K562 (cell line): ENCODE data around the gene TLE3. TPM values are rescaled to one million over a fixed set of nuclear protein-coding genes. Genes with fewer than 3 reads are reported as not detected.
A peak's percentile ranks its signal among the peaks of the same experiment; 100 is the strongest.

Experiments
- ATAC-seq: fragments of 200-7000 bp; cut with Tn5 transposase; 3 replicates; pipeline ENCODE4 v1.9.1; 2020; ENCODE audit warnings: moderate library complexity
- BruUV-seq: library from RNA; stranded (reverse); fragments of 400-500 nt; replicated peaks from 2 replicates; lab custom pipeline; 2021; lab: Mats Ljungman, UMichigan
- CTCF ChIA-PET: fragments of 300-600 bp; formaldehyde crosslinking; extraction: SDS; loops from one replicate; lab custom pipeline; 2021; ENCODE audit warnings: low intra/inter-chr PET ratio; lab: Yijun Ruan, JAX
- POLR2A ChIA-PET: fragments of 300-600, 350-650 bp; sonication (Branson Sonifier 250); formaldehyde crosslinking; extraction: SDS; loops from one replicate; lab custom pipeline; 2021; ENCODE audit warnings: antibody characterized with exemption, inconsistent platforms; lab: Yijun Ruan, JAX
- DNase-seq, 4 experiments: peaks; one replicate each; pipeline versions ENCODE4 v3.0.0 to v3.0.0-alpha.2; 2011 to 2018; ENCODE audit warnings: low spot score in 3 of 4, mixed read lengths in 3 of 4; ENCODE audit errors: extremely low read depth in 1 of 4
- FAIRE-seq: peaks from 2 replicates; lab custom pipeline; 2011; peaks lifted over from hg19 to GRCh38; lab: Jason Lieb, UNC
- H2AFZ ChIP-seq: 2 replicates; pipeline ENCODE4 v1.6.0; 2011; ENCODE audit warnings: low read depth, low read length, control low read depth, inconsistent platforms
- H3K27ac ChIP-seq: fragments of 200-600 bp; 3 replicates; pipeline ENCODE4 v1.8.0; 2011; ENCODE audit warnings: low read depth, mild to moderate bottlenecking, control low read depth, inconsistent platforms, low read length, moderate library complexity, mixed read lengths; ENCODE audit errors: extremely low read depth
- H3K27me3 ChIP-seq, 2 experiments: fragments of 300-600 bp in 1 of 2; 2 replicates in 1 of 2; 3 replicates in 1 of 2; pipeline versions ENCODE4 v1.6.0 to v1.8.0; 2011; ENCODE audit warnings: inconsistent platforms in 2 of 2, low read length in 2 of 2, mild to moderate bottlenecking in 1 of 2, mixed read lengths in 1 of 2, moderate library complexity in 1 of 2; ENCODE audit not compliant: control insufficient read depth in 2 of 2, insufficient read depth in 2 of 2
- H3K36me3 ChIP-seq: fragments of 300-600 bp; 3 replicates; pipeline ENCODE4 v1.8.0; 2011; ENCODE audit warnings: mild to moderate bottlenecking, low read length, inconsistent platforms; ENCODE audit not compliant: control insufficient read depth, insufficient read depth
- H3K4me1 ChIP-seq, 2 experiments: fragments of 200-600 bp in 1 of 2; replicated peaks in 1 of 2; 2 replicates in 1 of 2; 3 replicates in 1 of 2; pipeline versions ENCODE4 v1.5.1 to v1.8.0; 2011; ENCODE audit warnings: inconsistent platforms in 2 of 2, low read length in 2 of 2, mild to moderate bottlenecking in 1 of 2, mixed read lengths in 1 of 2, moderate library complexity in 1 of 2; ENCODE audit not compliant: control insufficient read depth in 2 of 2, insufficient read depth in 2 of 2
- H3K4me2 ChIP-seq: 2 replicates; pipeline ENCODE4 v1.6.1; 2011; ENCODE audit warnings: low read length, control low read depth, inconsistent platforms, mixed read lengths; ENCODE audit not compliant: insufficient read depth
- H3K4me3 ChIP-seq: fragments of 200-600 bp; sonication (generic), shearing (Covaris generic); 2 replicates; pipeline ENCODE4 v1.5.1; 2016; ENCODE audit warnings: control low read depth, inconsistent platforms
- H3K79me2 ChIP-seq: fragments of 200-600 bp; 3 replicates; pipeline ENCODE4 v1.8.0; 2011; ENCODE audit warnings: low read length, inconsistent platforms; ENCODE audit not compliant: control insufficient read depth, insufficient read depth
- H3K9ac ChIP-seq, 2 experiments: 2 replicates each; pipeline versions ENCODE4 v1.6.0 to v1.6.1; 2011; ENCODE audit warnings: low read depth in 2 of 2, low read length in 2 of 2, control low read depth in 1 of 2, inconsistent platforms in 1 of 2, mild to moderate bottlenecking in 1 of 2, mixed read lengths in 1 of 2; ENCODE audit not compliant: insufficient read depth in 1 of 2
- H3K9me1 ChIP-seq: one replicate; pipeline ENCODE4 v1.6.0; 2011; ENCODE audit warnings: inconsistent platforms, mild to moderate bottlenecking, low read length, moderate library complexity; ENCODE audit not compliant: control insufficient read depth, insufficient read depth
- H3K9me3 ChIP-seq: replicated peaks from 2 replicates; pipeline ENCODE4 v1.5.1; 2011; ENCODE audit warnings: low read depth, low read length, inconsistent platforms; ENCODE audit not compliant: control insufficient read depth, insufficient read depth
- H4K20me1 ChIP-seq: replicated peaks from 2 replicates; pipeline ENCODE4 v1.6.1; 2011; ENCODE audit warnings: low read length, inconsistent platforms, mixed read lengths; ENCODE audit not compliant: control insufficient read depth, insufficient read depth
- AFF1 ChIP-seq, 2 experiments: fragments of 450-650 bp; IDR thresholded peaks; 2 replicates each; pipeline ENCODE4 v1.6.1; 2018; ENCODE audit warnings: mild to moderate bottlenecking in 2 of 2, low read depth in 1 of 2; ENCODE audit not compliant: partially characterized antibody in 2 of 2
- CTBP1 ChIP-seq: fragments of 450-650 bp; IDR thresholded peaks from 2 replicates; pipeline ENCODE4 v1.6.1; 2016; ENCODE audit warnings: borderline replicate concordance
- DACH1 ChIP-seq: fragments of 450-650 bp; IDR thresholded peaks from 2 replicates; pipeline ENCODE4 v1.6.1; 2018; ENCODE audit not compliant: partially characterized antibody
- EP400 ChIP-seq: fragments of 450-650 bp; IDR thresholded peaks from 2 replicates; pipeline ENCODE4 v1.6.1; 2017; ENCODE audit warnings: antibody characterized with exemption, mild to moderate bottlenecking, moderate library complexity
- FOXO4 ChIP-seq: fragments of 450-650 bp; formaldehyde crosslinking; IDR thresholded peaks from 2 replicates; pipeline ENCODE4 v1.4.0; 2020; ENCODE audit warnings: mild to moderate bottlenecking, moderate library complexity
- HDAC3 ChIP-seq: fragments of 450-650 bp; IDR thresholded peaks from 2 replicates; pipeline ENCODE4 v1.6.1; 2018; ENCODE audit warnings: borderline replicate concordance, mild to moderate bottlenecking, moderate library complexity; ENCODE audit not compliant: partially characterized antibody
- JUNB ChIP-seq: fragments of 450-650 bp; formaldehyde crosslinking; conservative IDR thresholded peaks from 2 replicates; pipeline ENCODE4 v1.4.0; 2020; ENCODE audit warnings: mild to moderate bottlenecking
- KLF16 ChIP-seq: IDR thresholded peaks from 2 replicates; pipeline ENCODE4 v1.6.1; 2016; ENCODE audit warnings: antibody characterized with exemption
- MXD1 ChIP-seq: fragments of 250-450 bp; sonication (Bioruptor Pico); IDR thresholded peaks from 2 replicates; pipeline ENCODE4 v1.8.0; 2021; ENCODE audit warnings: borderline replicate concordance, mild to moderate bottlenecking, moderate library complexity; ENCODE audit not compliant: poor library complexity, severe bottlenecking
- SIX5 ChIP-seq, 2 experiments: IDR thresholded peaks; 2 replicates each; pipeline ENCODE4 v1.6.1; 2011; ENCODE audit warnings: low read length in 2 of 2, borderline replicate concordance in 1 of 2, low read depth in 1 of 2, mild to moderate bottlenecking in 1 of 2, moderate library complexity in 1 of 2; ENCODE audit not compliant: insufficient read depth in 1 of 2
- ZNF121 ChIP-seq: sonication (generic); formaldehyde crosslinking; conservative IDR thresholded peaks from 2 replicates; pipeline ENCODE4 v1.8.0; 2022; ENCODE audit warnings: missing genetic modification reagents
- ZNF398 ChIP-seq: fragments of 250-450 bp; sonication (Bioruptor Pico); IDR thresholded peaks from 2 replicates; pipeline ENCODE4 v1.8.0; 2021; ENCODE audit warnings: moderate library complexity, mild to moderate bottlenecking, inconsistent platforms
- ZNF707 ChIP-seq: fragments of 250-450 bp; sonication (Bioruptor Pico); conservative IDR thresholded peaks from 2 replicates; pipeline ENCODE4 v1.8.0; 2022; ENCODE audit warnings: inconsistent platforms, mild to moderate bottlenecking, moderate library complexity
- ZNF77 ChIP-seq: fragments of 250-450 bp; sonication (Bioruptor Pico); IDR thresholded peaks from 2 replicates; pipeline ENCODE4 v1.5.0; 2020
- WGBS: fragments of 100-300 bp; shearing (Covaris generic); methylation state at CpG from one replicate; pipeline ENCODE4 v1.1.6; 2016; ENCODE audit warnings: low coverage, mixed read lengths; ENCODE audit not compliant: insufficient coverage; ENCODE audit errors: missing lambda C conversion rate; 5-methylcytosine and 5-hydroxymethylcytosine counted together
- in situ Hi-C: fragments of 300-500 bp; cut with MboI; formaldehyde crosslinking; loops from 4 replicates; pipeline ENCODE4 v1.15.0; 2018; ENCODE audit warnings: inconsistent platforms, mixed read lengths
- intact Hi-C: fragments of 100-400 bp; cut with micrococcal nuclease; formaldehyde crosslinking; loops from 2 replicates; pipeline ENCODE4 v1.14.2; 2022
- polyA plus RNA-seq, 8 experiments: library from polyadenylated mRNA; depleted of rRNA in 4 of 8; stranded (reverse) in 5 of 8; unstranded in 3 of 8; fragments of >200 nt; fragmentation: Nextera tagmentation in 2 of 8; fragmentation: Illumina TruSeq in 1 of 8; extraction: Ambion mirVana in 2 of 8; extraction: Trizol in 1 of 8; gene quantifications; 2 replicates each; pipeline versions ENCODE4 v1.2.1 to v1.2.3, GENCODE V29; 2011 to 2014; ENCODE audit warnings: inconsistent platforms in 1 of 8, missing spikeins in 1 of 8
- total RNA-seq, 7 experiments: library from RNA; depleted of rRNA in 6 of 7; stranded (reverse); fragments of >200 nt in 6 of 7; fragmentation: Illumina TruSeq in 2 of 7; extraction: Trizol in 2 of 7; gene quantifications; 2 replicates each; pipeline versions ENCODE4 v1.2.1 to v1.2.3, GENCODE V29; 2011 to 2021; ENCODE audit warnings: low replicate concordance in 1 of 7

TLE3 gene
- total and polyA plus RNA-seq, 9 of the 15 experiments (the other 6 are each of a cell fraction or from before 2014, with no cell fraction given), result 1.5 to 84.2 (median 14.1) TPM

- Histone ChIP-seq H3K4me2 (no peak overlapping the region), H3K36me3 (no peaks in the 10 kb centered on the region), H3K27me3 (peaks cover 8 to 29% of the 10 kb centered on the region in 2 experiments; a peak in 4 of 5 replicates), H3K4me3 (no peak overlapping the region), H3K27ac (no peak overlapping the region), H3K79me2 (no peaks in the 10 kb centered on the region), H3K9me1 (no peaks in the 10 kb centered on the region), H3K9ac (no peak overlapping the region), H2AFZ (no peak overlapping the region), H4K20me1 (no peaks in the 10 kb centered on the region), H3K4me1 (no peaks in the 10 kb centered on the region), H3K9me3 (no peaks in the 10 kb centered on the region)
- ATAC-seq (peak; percentile 41; the same call in 1 of the 3 replicates), DNase-seq (no peak), FAIRE-seq (no peak)
- POLR2A ChIA-PET, result interaction anchor here (0.8 kb wide), 1 partner anchor 9 kb away, joined by 4 read pairs; no protein-coding TSS in a partner anchor
- CTCF ChIA-PET, result no interaction called here
- BruUV-seq, result no TSS peak
- in situ Hi-C loops, result no loop called here
- WGBS, result 21% methylated on average over 5 of the region's 5 CpGs
- intact Hi-C loops, result no loop called here
- TF ChIP-seq ZNF707 (CRISPR knock-in tag) (no peak), MXD1 (CRISPR knock-in tag) (no peak), AFF1 (IDR thresholded peaks at IDR 0.05; ENCODE audit: low read depth in 1 of 2, partially characterized antibody in 2 of 2) (no peak), EP400 (no peak), ZNF77 (CRISPR knock-in tag) (no peak), CTBP1 (no peak), JUNB (no peak), FOXO4 (CRISPR knock-in tag) (no peak), DACH1 (no peak), ZNF121 (CRISPR knock-in tag) (no peak), KLF16 (no peak), ZNF398 (CRISPR knock-in tag) (no peak), HDAC3 (no peak), SIX5 (IDR thresholded peaks at IDR 0.05; ENCODE audit: borderline replicate concordance in 1 of 2, insufficient read depth in 1 of 2, low read depth in 1 of 2, low read length in 2 of 2) (no peak)
These were observed 22.3 kb upstream of the TLE3 start for GRCh38 chr15:70119911-70120508.
